GM12892 (cell line): ENCODE data around the gene NXPH4.
A peak's percentile ranks its signal among the peaks of the same experiment; 100 is the strongest.

Experiments
- DNase-seq: peaks from one replicate; pipeline ENCODE4 v3.0.0; 2011; ENCODE audit not compliant: insufficient read length
- FAIRE-seq: peaks from 2 replicates; lab custom pipeline; 2011; peaks lifted over from hg19 to GRCh38; lab: Jason Lieb, UNC
- POLR2A ChIP-seq: IDR thresholded peaks from 2 replicates; pipeline ENCODE4 v1.6.1; 2011; ENCODE audit warnings: low read depth, low read length, control low read depth
- POLR2AphosphoS5 ChIP-seq: IDR thresholded peaks from 2 replicates; pipeline ENCODE4 v1.6.1; 2011; ENCODE audit warnings: low read depth, low read length, control low read depth
- TAF1 ChIP-seq: IDR thresholded peaks from 2 replicates; pipeline ENCODE4 v1.6.1; 2011; ENCODE audit warnings: low read depth, mild to moderate bottlenecking, control low read depth, low read length, borderline replicate concordance

Gene NXPH4

DNA sequence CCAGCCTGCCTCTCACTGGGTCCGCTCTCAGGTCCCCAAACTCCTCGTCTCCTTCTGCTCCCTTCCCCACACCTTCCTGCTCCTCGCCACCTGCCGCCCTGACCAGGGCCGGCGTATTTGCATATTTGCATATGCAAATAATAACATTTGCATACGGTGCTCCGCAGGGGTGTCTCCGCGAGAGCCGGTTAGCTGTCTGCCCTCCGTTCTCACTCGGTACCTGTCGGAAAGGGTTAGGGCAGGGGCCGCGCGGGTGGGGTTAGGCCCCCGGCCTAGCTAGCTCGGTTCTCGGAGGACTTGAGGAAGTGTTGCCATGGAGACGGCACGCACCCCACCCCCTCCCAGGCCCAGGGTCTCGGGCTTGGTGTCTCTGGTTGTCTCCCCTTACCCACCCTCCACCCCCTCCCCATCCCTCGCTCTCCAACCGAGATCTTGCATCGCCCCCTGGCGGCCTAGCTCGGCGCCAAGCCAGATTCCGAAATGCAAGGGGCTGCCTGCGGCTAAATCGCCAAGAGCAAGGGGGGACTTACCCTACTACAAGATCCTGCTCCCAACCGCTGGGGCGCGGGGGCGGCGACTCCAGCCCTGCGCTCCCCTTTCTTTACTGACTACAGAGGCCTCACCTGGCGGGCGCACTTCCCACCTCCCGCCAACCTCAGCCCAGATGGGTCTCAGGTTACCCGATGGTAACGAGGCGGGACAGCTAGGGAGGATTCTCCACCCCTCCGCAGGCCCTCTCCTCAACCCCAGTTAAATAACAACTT is 26.3 kb downstream of the NXPH4 start:
- peak; percentile 81 for FAIRE-seq
- DNase-seq, result peak; percentile 77
- TF ChIP-seq POLR2AphosphoS5 (no peak), TAF1 (no peak), POLR2A (no peak)

- DNase-seq (peak; percentile 72), FAIRE-seq (peak; percentile 82)
- TF ChIP-seq POLR2A, result no peak
- no peak for TF ChIP-seq POLR2AphosphoS5
- TF ChIP-seq TAF1, result no peak
These were observed 27.1 kb downstream of the NXPH4 start for GRCh38 chr12:57243521-57244311.

GRCh38 chr12:57244312-57244696 is 27.7 kb downstream of the NXPH4 start:
- DNase-seq (no peak), FAIRE-seq (no peak)
- no peak for TF ChIP-seq TAF1

- FAIRE-seq, result no peak
These were observed 30.4 kb downstream of the NXPH4 start for GRCh38 chr12:57247041-57247440.

GRCh38 chr12:57248934-57249742 is 32.5 kb downstream of the NXPH4 start:
- TF ChIP-seq POLR2AphosphoS5, result no peak
- TF ChIP-seq TAF1, result no peak
- TF ChIP-seq POLR2A, result no peak
- no peak for FAIRE-seq
- DNase-seq, result no peak

More at GRCh38 chr12:57247041-57247440, 30.4 kb downstream of the NXPH4 start:
- no peak for TF ChIP-seq POLR2A
- no peak for TF ChIP-seq POLR2AphosphoS5
- no peak for TF ChIP-seq TAF1
- DNase-seq, result no peak

GRCh38 chr12:57250541-57250940 is 33.9 kb downstream of the NXPH4 start:
- no peak for TF ChIP-seq POLR2AphosphoS5
- TF ChIP-seq POLR2A, result no peak
- no peak for TF ChIP-seq TAF1
- FAIRE-seq (no peak), DNase-seq (no peak)

GRCh38 chr12:57250956-57251355 is 34.4 kb downstream of the NXPH4 start, which contains the start of gene STAC3:
STAC3 (minus strand) TSS chr12:57251187; CDS start chr12:57249636, 1,551 bp downstream.
- TF ChIP-seq POLR2A (no peak), POLR2AphosphoS5 (no peak), TAF1 (no peak)
- DNase-seq (no peak), FAIRE-seq (no peak)

GRCh38 chr12:57254506-57255280 is 38.1 kb downstream of the NXPH4 start:
- FAIRE-seq, result no peak
- TF ChIP-seq POLR2A (no peak), TAF1 (no peak), POLR2AphosphoS5 (no peak)

GRCh38 chr12:57255916-57256315 is 39.3 kb downstream of the NXPH4 start:
- TF ChIP-seq POLR2A, result no peak
- TF ChIP-seq TAF1, result no peak
- no peak for TF ChIP-seq POLR2AphosphoS5
- FAIRE-seq (no peak), DNase-seq (no peak)

More at GRCh38 chr12:57254506-57255280, 38.1 kb downstream of the NXPH4 start:
- no peak for DNase-seq
